ENCODE data around the gene CA10.

Gene CA10

DNA sequence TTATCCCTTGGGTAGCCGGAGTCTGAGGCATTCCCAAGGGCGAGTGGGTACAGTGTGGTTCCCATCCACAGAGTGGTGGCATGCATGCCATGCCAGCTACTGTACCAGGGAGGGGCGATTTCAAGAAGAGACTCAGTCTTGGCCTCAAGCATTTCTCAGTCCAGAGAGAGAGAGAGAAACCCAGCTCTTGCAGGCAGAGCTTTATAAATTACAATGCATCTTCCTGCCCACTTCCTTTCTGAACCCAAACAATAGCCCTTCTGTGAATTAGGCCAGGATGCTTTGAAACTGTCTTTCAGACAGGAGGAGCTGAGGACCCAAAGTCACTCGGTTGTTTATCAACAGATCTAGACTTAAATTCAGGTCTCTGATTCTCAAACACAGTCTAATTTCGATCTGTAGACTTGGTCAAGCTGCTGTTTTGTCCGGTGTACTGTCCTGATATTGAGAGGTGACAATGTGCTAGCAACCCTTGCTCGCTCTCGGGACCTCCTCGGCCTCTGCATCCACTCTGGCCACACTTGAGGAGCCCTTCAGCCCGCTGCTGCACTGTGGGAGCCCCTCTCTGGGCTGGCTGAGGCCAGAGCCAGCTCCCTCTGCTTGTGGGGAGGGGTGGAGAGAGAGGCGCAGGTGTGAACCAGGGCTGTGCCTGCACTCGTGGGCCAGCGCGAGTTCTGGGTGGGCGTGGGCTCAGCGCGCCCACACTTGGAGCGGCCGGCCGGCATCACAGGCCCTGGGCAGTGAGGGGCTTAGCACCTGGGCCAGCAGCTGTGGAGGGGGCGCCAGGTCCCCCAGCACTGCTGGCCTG is 490.2 kb downstream of the CA10 start:
- TF ChIP-seq SIN3A (IDR thresholded peaks at IDR 0.05; ENCODE audit: borderline replicate concordance, insufficient read depth, low read length), result no peak
- no peak for TF ChIP-seq TAF1 (IDR thresholded peaks at IDR 0.05; ENCODE audit: borderline replicate concordance, insufficient read depth, low read length)
- no peak for TF ChIP-seq POLR2AphosphoS5 (IDR thresholded peaks at IDR 0.05; ENCODE audit: low read depth, low read length)
- no peak for TF ChIP-seq FOXP2 (optimal IDR thresholded peaks at IDR 0.05; ENCODE audit: borderline replicate concordance, extremely low read depth, extremely low read length, insufficient read depth)
- TF ChIP-seq, protein P1, sequence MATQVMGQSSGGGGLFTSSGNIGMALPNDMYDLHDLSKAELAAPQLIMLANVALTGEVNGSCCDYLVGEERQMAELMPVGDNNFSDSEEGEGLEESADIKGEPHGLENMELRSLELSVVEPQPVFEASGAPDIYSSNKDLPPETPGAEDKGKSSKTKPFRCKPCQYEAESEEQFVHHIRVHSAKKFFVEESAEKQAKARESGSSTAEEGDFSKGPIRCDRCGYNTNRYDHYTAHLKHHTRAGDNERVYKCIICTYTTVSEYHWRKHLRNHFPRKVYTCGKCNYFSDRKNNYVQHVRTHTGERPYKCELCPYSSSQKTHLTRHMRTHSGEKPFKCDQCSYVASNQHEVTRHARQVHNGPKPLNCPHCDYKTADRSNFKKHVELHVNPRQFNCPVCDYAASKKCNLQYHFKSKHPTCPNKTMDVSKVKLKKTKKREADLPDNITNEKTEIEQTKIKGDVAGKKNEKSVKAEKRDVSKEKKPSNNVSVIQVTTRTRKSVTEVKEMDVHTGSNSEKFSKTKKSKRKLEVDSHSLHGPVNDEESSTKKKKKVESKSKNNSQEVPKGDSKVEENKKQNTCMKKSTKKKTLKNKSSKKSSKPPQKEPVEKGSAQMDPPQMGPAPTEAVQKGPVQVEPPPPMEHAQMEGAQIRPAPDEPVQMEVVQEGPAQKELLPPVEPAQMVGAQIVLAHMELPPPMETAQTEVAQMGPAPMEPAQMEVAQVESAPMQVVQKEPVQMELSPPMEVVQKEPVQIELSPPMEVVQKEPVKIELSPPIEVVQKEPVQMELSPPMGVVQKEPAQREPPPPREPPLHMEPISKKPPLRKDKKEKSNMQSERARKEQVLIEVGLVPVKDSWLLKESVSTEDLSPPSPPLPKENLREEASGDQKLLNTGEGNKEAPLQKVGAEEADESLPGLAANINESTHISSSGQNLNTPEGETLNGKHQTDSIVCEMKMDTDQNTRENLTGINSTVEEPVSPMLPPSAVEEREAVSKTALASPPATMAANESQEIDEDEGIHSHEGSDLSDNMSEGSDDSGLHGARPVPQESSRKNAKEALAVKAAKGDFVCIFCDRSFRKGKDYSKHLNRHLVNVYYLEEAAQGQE (IDR thresholded peaks at IDR 0.05; ENCODE audit: insufficient read depth in 1 of 2, low read depth in 2 of 2, low read length in 2 of 2), result no peak

GRCh38 chr17:51667706-51668083 is 490.8 kb downstream of the CA10 start:
- TF ChIP-seq SIN3A (IDR thresholded peaks at IDR 0.05; ENCODE audit: borderline replicate concordance, insufficient read depth, low read length) (no peak), FOXP2 (optimal IDR thresholded peaks at IDR 0.05; ENCODE audit: borderline replicate concordance, extremely low read depth, extremely low read length, insufficient read depth) (no peak), POLR2AphosphoS5 (IDR thresholded peaks at IDR 0.05; ENCODE audit: low read depth, low read length) (no peak), TAF1 (IDR thresholded peaks at IDR 0.05; ENCODE audit: borderline replicate concordance, insufficient read depth, low read length) (no peak)
- TF ChIP-seq, protein P1 (IDR thresholded peaks at IDR 0.05; ENCODE audit: insufficient read depth in 1 of 2, low read depth in 2 of 2, low read length in 2 of 2), result no peak

DNA sequence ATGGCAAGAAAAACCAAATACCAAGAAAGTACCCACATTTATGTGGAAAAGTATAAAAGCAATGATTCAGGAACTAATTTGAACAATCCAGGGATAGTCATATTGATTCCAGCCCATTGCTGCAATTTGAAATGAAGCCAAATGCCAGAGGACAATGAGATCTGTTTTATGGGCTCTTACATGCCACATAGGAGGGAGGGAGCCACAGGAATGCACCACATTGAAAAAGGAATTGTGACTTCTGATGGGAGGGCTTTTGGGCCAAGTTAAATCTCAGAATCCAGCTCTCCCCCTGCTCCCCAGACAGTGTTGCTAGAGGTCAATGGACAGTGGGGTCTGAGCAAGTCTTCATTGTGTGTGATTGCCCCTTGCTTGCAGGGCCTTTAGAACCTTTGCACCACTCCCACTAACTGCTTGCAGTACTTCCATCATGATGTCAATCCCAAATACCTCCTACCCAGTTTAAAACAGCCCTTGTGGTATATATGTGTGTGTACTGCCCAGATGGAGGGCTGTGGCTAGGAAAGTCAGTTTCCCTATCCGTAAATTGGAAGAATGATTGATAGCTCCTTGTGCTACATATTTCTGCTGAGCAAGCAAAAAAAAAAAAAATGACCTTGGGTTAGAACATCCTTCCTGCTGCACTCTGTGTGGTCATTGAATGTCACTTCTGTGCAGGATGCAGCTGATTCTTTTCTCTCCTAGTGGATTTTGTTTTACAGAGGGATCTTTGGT is 491.4 kb downstream of the CA10 start:
- no peak for TF ChIP-seq TAF1 (IDR thresholded peaks at IDR 0.05; ENCODE audit: borderline replicate concordance, insufficient read depth, low read length)

GRCh38 chr17:51662204-51663056 is 496.1 kb downstream of the CA10 start:
- TF ChIP-seq SIN3A (IDR thresholded peaks at IDR 0.05; ENCODE audit: borderline replicate concordance, insufficient read depth, low read length) (no peak), POLR2AphosphoS5 (IDR thresholded peaks at IDR 0.05; ENCODE audit: low read depth, low read length) (no peak), TAF1 (IDR thresholded peaks at IDR 0.05; ENCODE audit: borderline replicate concordance, insufficient read depth, low read length) (no peak), FOXP2 (optimal IDR thresholded peaks at IDR 0.05; ENCODE audit: borderline replicate concordance, extremely low read depth, extremely low read length, insufficient read depth) (no peak)
- TF ChIP-seq, protein P1 (IDR thresholded peaks at IDR 0.05; ENCODE audit: insufficient read depth in 1 of 2, low read depth in 2 of 2, low read length in 2 of 2), result no peak

GRCh38 chr17:51661403-51661802 is 497.1 kb downstream of the CA10 start:
- TF ChIP-seq FOXP2 (optimal IDR thresholded peaks at IDR 0.05; ENCODE audit: borderline replicate concordance, extremely low read depth, extremely low read length, insufficient read depth) (no peak), TAF1 (IDR thresholded peaks at IDR 0.05; ENCODE audit: borderline replicate concordance, insufficient read depth, low read length) (no peak), SIN3A (IDR thresholded peaks at IDR 0.05; ENCODE audit: borderline replicate concordance, insufficient read depth, low read length) (no peak), POLR2AphosphoS5 (IDR thresholded peaks at IDR 0.05; ENCODE audit: low read depth, low read length) (no peak)
- TF ChIP-seq, protein P1 (IDR thresholded peaks at IDR 0.05; ENCODE audit: insufficient read depth in 1 of 2, low read depth in 2 of 2, low read length in 2 of 2), result no peak

Measured in PFSK-1 (cell line).